HG03432 (cell line): ENCODE measurements around the gene BLID.

Experiments used
- ATAC-seq: cut with Tn5 transposase; IDR thresholded peaks from one replicate; pipeline ENCODE4 v1.9.1; 2021; ENCODE audit warnings: mild to moderate bottlenecking, moderate library complexity; ENCODE audit not compliant: unreplicated experiment

Gene BLID, protein sequence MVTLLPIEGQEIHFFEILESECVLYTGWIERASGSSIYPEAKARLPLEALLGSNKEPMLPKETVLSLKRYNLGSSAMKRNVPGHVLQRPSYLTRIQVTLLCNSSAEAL

GRCh38 chr11:122115524-122116379, at the start of gene BLID:
BLID (minus strand) TSS chr11:122116215; CDS start chr11:122115922, 293 bp downstream.
- ATAC-seq: no peak

DNA sequence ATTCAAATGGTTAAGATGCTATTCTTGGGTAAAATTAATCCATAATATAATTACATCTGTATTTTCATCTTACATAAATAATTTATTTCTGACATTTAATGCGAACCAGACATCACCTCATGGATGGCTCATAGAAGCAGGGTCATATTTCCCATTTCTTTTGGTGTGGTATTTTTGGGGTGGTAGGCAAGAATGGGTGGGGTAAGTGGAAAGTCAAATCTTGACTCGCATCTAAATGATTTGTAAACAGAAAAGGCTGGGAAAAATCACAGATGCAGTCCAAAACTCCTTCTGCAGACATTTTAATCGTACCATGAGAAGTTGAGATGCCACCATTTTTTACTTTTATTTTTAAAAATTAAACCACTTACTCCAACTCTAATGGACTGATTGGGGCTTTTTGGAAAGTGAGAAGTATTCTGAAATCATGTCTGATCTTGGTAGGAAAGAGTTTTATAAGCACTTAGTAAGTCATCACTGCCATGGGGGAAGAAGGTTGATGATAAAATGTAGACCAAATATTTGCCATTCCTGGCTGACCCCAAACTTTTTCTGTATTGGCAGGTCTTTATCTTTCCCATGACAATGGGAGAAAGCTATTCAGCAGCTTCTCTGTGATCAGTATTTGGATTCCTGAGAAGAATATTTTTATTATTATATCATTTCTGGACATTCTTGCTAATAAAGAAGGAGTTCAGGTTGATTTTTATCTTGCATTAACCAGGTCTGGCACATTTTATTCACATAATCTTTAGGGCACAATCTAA, 47.2 kb upstream of the BLID start:
- no peak for ATAC-seq

DNA sequence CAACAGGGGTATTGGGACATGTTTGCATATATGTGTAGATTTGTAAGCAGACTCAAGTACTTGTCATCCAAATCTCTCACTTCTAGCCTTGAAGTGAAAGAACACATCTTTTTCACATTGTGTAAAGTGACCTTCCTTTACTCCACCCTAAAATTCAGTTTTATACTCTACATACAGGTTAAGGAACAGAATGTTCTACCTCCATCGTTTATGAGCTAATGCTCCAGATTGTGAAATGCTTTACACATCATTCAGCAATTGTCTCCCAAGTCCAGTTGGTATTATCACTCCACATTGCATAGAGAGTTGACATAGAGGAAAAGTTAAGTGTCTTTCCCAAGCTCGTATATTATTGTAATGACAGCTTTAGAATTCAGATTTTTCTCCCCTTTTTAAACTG, 46.1 kb upstream of the BLID start:
- ATAC-seq: no peak

DNA sequence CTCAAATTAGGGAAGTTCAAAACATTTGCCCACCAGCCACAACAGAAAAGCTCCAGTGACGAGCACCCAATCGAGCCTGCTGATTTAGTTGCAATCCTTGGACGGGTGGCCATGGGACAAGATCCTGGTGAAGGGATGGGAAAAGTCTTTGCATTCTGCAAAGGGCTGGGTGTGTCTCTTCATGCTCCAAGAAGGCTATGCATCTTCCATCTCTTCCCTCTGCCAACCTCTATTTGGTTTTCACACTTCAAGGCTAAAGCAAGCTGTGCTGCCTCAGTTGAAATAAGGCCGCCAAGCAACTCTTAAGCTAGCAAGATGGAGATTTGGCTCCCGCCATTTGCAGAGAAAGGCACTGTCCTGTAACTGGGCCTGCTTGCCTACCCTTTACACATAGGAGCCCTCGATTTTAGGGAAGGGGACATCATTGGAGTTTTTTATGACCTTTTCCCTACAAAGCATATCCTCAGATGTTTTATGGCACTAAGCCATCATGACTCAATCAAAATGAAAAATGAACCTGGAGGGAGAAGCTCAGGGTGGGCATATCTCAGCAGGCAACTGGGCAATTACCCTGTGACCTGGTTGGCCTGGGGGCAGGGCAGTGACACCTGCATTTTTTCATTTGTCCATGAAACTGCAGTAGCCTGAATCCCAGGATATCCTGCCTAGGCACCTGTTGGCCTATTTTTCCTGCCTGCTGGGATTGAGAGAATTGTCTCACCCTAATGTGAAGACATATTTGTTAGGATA, 45.0 kb upstream of the BLID start:
- ATAC-seq: no peak

DNA sequence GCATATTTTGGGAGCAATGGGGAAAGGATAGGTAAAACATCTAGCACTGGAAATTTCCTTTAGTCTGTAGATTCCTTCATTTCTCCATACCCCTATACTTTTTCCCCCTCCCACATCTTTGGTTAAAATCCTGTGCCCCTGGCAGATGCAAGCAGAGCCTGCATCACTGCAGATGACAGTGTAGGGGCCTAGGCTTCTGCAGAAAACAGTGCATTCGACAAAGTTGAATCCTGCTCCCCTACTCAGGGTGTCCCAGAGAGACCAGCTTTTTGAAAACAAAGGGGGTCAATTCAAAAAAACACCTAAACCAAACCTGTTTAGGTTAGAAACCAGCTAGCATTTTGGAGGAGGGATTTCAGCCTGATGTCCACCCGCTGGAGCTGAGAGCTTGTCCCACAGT, 43.8 kb upstream of the BLID start:
- ATAC-seq: no peak

- ATAC-seq: no peak
Measured at GRCh38 chr11:122159173-122159721, 43.2 kb upstream of the BLID start.

GRCh38 chr11:122158171-122158570, 42.2 kb upstream of the BLID start:
- no peak for ATAC-seq

DNA sequence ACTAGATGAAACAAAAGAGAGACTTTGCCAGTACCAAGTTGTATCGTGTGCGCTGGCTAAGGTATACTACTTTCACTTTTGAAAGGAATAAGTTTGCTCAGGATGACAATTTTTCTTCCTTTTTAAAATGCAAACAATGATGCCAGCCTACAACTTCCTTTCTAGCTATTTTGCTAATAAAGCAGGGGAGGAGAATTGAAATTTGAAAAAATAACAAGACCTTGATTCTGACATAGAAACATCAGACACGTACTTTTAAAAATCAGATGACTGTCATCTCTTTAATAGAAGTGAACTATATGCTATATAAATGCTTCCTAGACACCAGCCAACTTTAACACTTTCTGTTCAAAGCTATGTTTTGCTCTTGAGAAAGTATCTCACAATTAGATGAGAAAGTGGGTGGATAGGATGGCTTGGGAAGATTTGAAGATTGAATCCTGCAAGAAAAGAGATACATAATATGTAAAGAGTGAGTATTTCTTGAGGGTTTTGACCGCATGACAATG, 41.7 kb upstream of the BLID start:
- no peak for ATAC-seq

GRCh38 chr11:122156940-122157382, 40.9 kb upstream of the BLID start:
- ATAC-seq: no peak

- no peak for ATAC-seq
Measured at GRCh38 chr11:122155765-122156527, 39.9 kb upstream of the BLID start.

GRCh38 chr11:122154994-122155393, 39.0 kb upstream of the BLID start:
- no peak for ATAC-seq

GRCh38 chr11:122154227-122154626, 38.2 kb upstream of the BLID start:
- no peak for ATAC-seq

DNA sequence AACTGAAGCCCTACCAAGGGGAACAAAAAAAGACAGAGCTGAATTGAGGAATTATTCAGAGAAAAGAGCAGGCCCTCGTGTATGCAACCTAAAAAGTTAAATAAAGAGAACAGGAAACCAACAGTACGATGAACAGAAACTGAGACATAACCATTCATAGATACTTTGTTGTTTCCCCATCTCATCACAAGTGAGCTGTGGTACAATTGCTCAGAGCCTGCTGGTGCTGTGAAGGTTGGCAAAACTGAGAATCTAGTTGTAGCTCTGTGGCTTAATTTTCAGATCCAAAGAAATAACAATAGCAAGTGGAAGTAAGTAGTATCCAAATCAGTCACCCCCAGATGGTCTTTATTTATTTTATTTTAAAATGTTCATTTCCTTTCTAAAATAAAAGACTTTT, 37.7 kb upstream of the BLID start:
- no peak for ATAC-seq

DNA sequence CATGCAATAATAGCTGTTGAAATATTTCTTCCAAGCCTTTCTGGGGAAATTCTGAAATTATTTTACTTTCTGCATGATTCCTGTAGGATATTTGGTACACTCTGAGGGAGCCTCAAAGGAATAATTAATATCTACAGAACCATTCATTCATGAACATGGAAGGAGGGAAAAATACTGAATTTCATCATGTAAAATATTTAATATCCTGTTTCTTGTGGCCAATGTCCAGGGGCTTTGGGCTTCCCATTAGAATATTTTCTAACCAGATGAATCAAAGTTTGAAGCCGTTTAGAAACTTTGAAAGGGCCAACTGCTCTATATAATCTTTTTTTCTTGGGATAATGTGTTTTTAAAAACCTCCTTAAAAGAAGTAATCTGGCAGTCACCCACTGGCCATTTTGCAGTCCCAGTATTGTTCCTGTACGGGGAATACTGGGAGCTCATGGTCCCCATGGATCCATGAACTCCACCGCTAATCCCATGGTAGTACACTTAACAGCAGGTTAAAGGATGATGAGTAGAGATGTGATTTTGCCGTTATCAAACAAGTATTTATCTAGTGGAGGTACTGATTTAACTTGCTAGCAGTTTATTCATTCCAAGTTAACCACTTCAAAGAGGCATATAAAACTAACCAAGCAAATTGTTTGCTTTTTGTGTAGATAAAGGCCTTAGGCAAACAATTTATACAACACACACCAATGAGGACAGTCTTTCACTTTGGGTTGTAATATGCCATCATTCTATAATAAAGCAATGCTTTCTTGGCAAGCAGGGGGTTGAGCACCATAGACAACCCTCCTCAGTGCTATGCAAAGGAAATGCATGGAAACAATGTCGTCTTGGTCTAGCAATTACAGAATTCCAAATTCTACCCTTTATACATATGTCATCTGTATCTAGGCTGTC, 34.5 kb upstream of the BLID start:
- ATAC-seq: no peak

DNA sequence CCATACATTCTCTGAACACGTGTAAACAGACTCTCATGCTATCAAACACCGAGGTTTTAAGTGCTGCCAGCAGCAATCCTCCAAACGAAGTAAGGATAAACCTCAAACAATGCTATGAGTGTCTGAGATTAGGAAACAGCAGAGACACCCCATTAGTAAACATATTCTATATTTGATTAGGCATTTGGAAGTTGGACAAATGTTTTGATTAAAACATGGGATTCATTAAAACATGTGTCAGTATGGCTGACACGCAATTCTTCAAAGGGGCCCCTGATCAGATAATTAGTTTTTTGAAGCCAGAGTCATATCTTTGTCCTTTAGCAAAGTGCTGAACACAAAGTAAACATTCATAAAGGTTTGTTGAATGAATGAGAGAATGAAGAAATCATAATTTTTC, 33.2 kb upstream of the BLID start:
- ATAC-seq: no peak

- ATAC-seq: no peak
Measured at GRCh38 chr11:122146475-122146874, 30.5 kb upstream of the BLID start.

DNA sequence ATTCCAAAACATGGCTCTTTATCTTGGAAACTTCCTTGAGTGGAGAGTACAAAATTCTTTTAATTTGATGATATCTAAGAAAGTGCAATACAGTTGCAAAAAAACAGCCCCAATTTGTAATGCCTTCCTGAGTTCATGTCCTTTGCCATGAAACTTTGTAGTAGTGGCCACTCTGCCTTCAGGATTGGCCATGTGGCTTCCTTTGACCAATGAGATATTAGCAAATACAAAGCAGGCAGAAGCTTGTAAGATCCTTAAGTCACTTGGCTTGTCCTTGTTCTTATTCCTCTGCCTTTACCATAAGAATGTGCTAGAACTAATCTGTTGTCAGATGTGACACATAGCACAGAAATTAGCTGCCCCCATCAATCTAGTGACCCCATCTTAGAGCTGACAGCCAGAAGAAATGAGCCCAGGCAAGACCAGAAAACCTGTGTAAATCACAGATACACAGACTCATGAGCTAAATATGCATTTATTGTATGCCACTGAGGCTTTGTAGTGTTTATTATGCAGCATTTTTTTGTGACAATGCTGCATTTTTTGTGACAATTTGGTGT, 29.8 kb upstream of the BLID start:
- no peak for ATAC-seq

GRCh38 chr11:122144752-122145151, 28.7 kb upstream of the BLID start:
- no peak for ATAC-seq

DNA sequence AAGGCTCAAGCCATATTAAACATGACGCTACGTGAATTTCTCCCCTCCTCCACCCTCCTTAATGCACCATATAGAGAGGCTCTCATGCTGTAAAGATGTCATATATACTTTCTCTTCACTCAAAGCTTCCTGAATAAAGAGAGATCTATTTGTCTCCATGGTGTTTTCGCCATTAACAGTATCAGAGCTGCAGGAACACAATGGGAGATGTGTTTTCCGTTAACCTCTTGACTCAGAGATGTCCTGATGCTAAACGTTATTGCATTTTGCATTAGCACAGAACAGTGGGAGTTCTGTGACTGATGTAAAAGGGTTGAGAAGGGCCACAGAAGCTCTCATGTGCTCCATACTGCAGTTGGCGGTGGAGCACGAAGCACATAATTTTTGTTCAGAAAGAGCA, 25.7 kb upstream of the BLID start:
- ATAC-seq: no peak
